ENCODE data around the gene LIX1L. TPM values are rescaled to one million over a fixed set of nuclear protein-coding genes. Genes with fewer than 3 reads are reported as not detected.

Gene LIX1L
- total RNA-seq, 2 experiments from 2014 or later = 21.4 to 21.5 TPM

DNA sequence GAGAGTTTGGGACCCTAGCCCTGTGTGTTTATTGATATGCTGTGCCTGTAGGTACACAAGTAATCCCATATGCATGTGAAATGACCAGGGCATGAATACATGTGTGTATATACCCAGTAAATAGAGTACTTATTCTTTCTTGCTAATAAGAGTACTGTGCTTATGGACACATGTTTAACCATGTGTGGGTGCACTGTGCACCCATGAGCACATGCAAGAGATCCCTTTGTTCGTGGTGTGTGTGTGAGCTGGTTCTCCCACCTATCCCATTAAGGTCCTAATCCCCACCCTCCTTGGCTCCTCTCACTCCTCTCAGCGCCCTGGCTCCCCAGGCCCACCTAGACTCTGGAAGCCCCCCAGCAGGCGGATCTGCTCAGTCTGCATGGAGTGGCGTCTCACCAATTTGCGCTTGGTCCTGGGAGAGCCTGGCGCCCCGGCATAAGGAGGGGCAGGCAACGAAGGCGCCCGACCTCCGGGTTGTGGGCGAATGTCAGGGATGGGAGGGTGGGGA lies 2.2 kb upstream of the LIX1L start:
- intact Hi-C loops (cut with DNase I, micrococcal nuclease) = loop anchor here (2.0 to 5.0 kb wide), 4 partner anchors 37 to 1582 kb away; partner anchors contain the start of genes PEX11B (in 2 of the 2), BCL9 (in 1 of the 2), PIAS3 (in 1 of the 2) and TXNIP (in 1 of the 2)
- peak in 1 of 14 experiments; percentile 20 for DNase-seq

DNA sequence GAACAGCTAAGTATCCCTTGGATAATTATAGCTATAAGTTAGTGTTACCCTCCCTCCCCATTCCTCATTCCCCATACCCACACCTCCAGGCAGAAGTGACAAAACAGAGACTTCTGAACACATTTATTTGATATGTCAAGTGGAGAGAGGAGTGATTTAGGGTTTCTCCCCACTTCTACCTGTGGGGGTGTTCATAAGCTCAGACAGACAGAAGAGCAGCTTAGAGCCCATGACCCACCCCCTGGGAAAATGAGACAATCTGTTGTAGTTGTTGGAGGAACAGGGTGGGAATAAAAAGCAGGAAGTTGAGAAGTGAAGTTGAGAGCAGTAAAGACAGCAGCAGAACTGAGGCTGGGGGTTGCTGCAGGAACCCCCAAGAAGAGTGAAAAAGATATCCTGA lies 1.5 kb upstream of the LIX1L start:
- Histone ChIP-seq H3K9me3 (ENCODE audit: control insufficient read depth in 1 of 2, insufficient read depth in 1 of 2, low read length in 2 of 2) (no peaks in the 10 kb centered on the region), H3K4me1 (ENCODE audit: insufficient read depth, low read length) (peaks cover 74% of the 10 kb centered on the region), H3K27ac (ENCODE audit: low read depth in 1 of 2, low read length in 2 of 2) (peak overlapping the region in 1 of 2 donors; percentile 11), H3K36me3 (ENCODE audit: insufficient read depth, low read length) (no peaks in the 10 kb centered on the region), H3K4me3 (ENCODE audit: low read length) (peak overlapping the region; percentile 6), H3K27me3 (ENCODE audit: control insufficient read depth in 1 of 2, insufficient read depth in 2 of 2, low read length in 2 of 2) (no peaks in the 10 kb centered on the region)
- CTCF ChIA-PET = interaction anchor here (2.1 kb wide), 1 partner anchor 17 kb away, joined by 11 read pairs; no protein-coding TSS in a partner anchor
- intact Hi-C loops (cut with DNase I, micrococcal nuclease) = loop anchor here (2.0 to 5.0 kb wide), 3 partner anchors 42 to 1583 kb away; partner anchors contain the start of genes PEX11B (in 2 of the 2), BCL9 (in 1 of the 2) and PIAS3 (in 1 of the 2)
- TF ChIP-seq, protein P1, sequence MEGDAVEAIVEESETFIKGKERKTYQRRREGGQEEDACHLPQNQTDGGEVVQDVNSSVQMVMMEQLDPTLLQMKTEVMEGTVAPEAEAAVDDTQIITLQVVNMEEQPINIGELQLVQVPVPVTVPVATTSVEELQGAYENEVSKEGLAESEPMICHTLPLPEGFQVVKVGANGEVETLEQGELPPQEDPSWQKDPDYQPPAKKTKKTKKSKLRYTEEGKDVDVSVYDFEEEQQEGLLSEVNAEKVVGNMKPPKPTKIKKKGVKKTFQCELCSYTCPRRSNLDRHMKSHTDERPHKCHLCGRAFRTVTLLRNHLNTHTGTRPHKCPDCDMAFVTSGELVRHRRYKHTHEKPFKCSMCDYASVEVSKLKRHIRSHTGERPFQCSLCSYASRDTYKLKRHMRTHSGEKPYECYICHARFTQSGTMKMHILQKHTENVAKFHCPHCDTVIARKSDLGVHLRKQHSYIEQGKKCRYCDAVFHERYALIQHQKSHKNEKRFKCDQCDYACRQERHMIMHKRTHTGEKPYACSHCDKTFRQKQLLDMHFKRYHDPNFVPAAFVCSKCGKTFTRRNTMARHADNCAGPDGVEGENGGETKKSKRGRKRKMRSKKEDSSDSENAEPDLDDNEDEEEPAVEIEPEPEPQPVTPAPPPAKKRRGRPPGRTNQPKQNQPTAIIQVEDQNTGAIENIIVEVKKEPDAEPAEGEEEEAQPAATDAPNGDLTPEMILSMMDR (IDR thresholded peaks at IDR 0.05) = no peak
- peak overlapping the region; percentile 96 for H3K4me3 Mint-ChIP-seq
- peaks cover 79% of the 10 kb centered on the region for H3K4me1 Mint-ChIP-seq (ENCODE audit: low read depth)
- H3K9me3 Mint-ChIP-seq = no peaks in the 10 kb centered on the region
- ATAC-seq (ENCODE audit: poor library complexity) (no peak), DNase-seq (peak in 1 of 14 experiments; percentile 30)
- H3K27me3 Mint-ChIP-seq = no peaks in the 10 kb centered on the region
- H3K27ac Mint-ChIP-seq = peak overlapping the region; percentile 87
- POLR2A ChIA-PET = interaction anchor here (1.5 to 8.8 kb wide), 10 partner anchors 12 to 114 kb away, joined by 3 to 213 read pairs (median 38); partner anchors contain the start of genes NUDT17, PEX11B, PIAS3 and RBM8A
- peaks cover 17% of the 10 kb centered on the region for H3K36me3 Mint-ChIP-seq (ENCODE audit: low read depth)

More for the DNA sequence above, 2.2 kb upstream of the LIX1L start:
- H3K4me3 Mint-ChIP-seq = peak overlapping the region; percentile 96
- TF ChIP-seq, protein P1 (IDR thresholded peaks at IDR 0.05) = no peak
- Histone ChIP-seq H3K36me3 (ENCODE audit: insufficient read depth, low read length) (no peaks in the 10 kb centered on the region), H3K4me3 (ENCODE audit: low read length) (peak overlapping the region; percentile 72), H3K9me3 (ENCODE audit: control insufficient read depth in 1 of 2, insufficient read depth in 1 of 2, low read length in 2 of 2) (no peaks in the 10 kb centered on the region), H3K4me1 (ENCODE audit: insufficient read depth, low read length) (peaks cover 69% of the 10 kb centered on the region), H3K27ac (ENCODE audit: low read depth in 1 of 2, low read length in 2 of 2) (peak overlapping the region; percentile 36 to 52), H3K27me3 (ENCODE audit: control insufficient read depth in 1 of 2, insufficient read depth in 2 of 2, low read length in 2 of 2) (no peaks in the 10 kb centered on the region)
- H3K27ac Mint-ChIP-seq = peak overlapping the region; percentile 87
- H3K36me3 Mint-ChIP-seq (ENCODE audit: low read depth) = peaks cover 18% of the 10 kb centered on the region
- peaks cover 77% of the 10 kb centered on the region for H3K4me1 Mint-ChIP-seq (ENCODE audit: low read depth)
- ChIA-PET POLR2A (interaction anchor here (0.7 to 8.8 kb wide), 7 partner anchors 19 to 42 kb away, joined by 3 to 213 read pairs (median 57); partner anchors contain the start of genes PEX11B, RBM8A and TXNIP), CTCF (interaction anchor here (1.1 to 2.1 kb wide), 2 partner anchors 16 to 33 kb away, joined by 7 to 11 read pairs; partner anchors contain the start of gene RBM8A)
- no peak for ATAC-seq (ENCODE audit: poor library complexity)
- no peaks in the 10 kb centered on the region for H3K9me3 Mint-ChIP-seq
- H3K27me3 Mint-ChIP-seq = no peaks in the 10 kb centered on the region

DNA sequence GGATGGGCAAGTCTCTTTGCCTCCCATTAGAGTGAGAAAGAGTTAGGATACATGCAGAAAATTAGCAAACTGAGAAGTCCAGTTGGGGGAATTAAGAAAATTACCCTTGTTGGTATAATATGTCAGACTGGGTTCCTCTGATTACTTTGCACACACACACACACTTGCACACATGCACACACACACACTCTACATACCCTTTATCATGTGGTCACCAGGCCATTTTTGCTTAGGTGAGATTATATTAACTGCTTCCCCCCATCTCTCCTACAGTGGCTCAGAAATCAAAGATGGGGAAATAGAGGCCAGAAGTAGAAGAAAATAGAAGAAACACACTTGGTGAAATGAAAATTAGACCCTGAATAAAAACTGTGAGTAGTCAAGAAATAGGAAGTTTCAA lies 917 bp upstream of the LIX1L start:
- intact Hi-C loops (cut with DNase I, micrococcal nuclease) = loop anchor here (1.0 to 5.0 kb wide), 4 partner anchors 31 to 1584 kb away; partner anchors contain the start of genes PEX11B (in 2 of the 2), BCL9 (in 1 of the 2), PIAS3 (in 1 of the 2) and RBM8A (in 1 of the 2)
- no peaks in the 10 kb centered on the region for H3K27me3 Mint-ChIP-seq

More for the DNA sequence above, 917 bp upstream of the LIX1L start:
- no peaks in the 10 kb centered on the region for H3K9me3 ChIP-seq (ENCODE audit: control insufficient read depth in 1 of 2, insufficient read depth in 1 of 2, low read length in 2 of 2)
- TF ChIP-seq, protein P1 (IDR thresholded peaks at IDR 0.05) = no peak
- peaks cover 4% of the 10 kb centered on the region for H3K36me3 ChIP-seq (ENCODE audit: insufficient read depth, low read length)
- peaks cover 79% of the 10 kb centered on the region for H3K4me1 Mint-ChIP-seq (ENCODE audit: low read depth)
- peak overlapping the region; percentile 96 for H3K4me3 Mint-ChIP-seq
- CTCF ChIA-PET = interaction anchor here (1.4 to 3.8 kb wide), 3 partner anchors 18 to 67 kb away, joined by 5 to 19 read pairs (median 11); partner anchors contain the start of gene RBM8A
- H3K4me3 ChIP-seq (ENCODE audit: low read length) = no peak overlapping the region
- peaks cover 74% of the 10 kb centered on the region for H3K4me1 ChIP-seq (ENCODE audit: insufficient read depth, low read length)
- peak overlapping the region in 1 of 2 donors; percentile 11 for H3K27ac ChIP-seq (ENCODE audit: low read depth in 1 of 2, low read length in 2 of 2)
- DNase-seq = no peak
- H3K9me3 Mint-ChIP-seq = no peaks in the 10 kb centered on the region
- H3K36me3 Mint-ChIP-seq (ENCODE audit: low read depth) = peaks cover 21% of the 10 kb centered on the region
- no peak for ATAC-seq (ENCODE audit: poor library complexity)
- no peaks in the 10 kb centered on the region for H3K27me3 ChIP-seq (ENCODE audit: control insufficient read depth in 1 of 2, insufficient read depth in 2 of 2, low read length in 2 of 2)
- H3K27ac Mint-ChIP-seq = peak overlapping the region; percentile 87
- POLR2A ChIA-PET = interaction anchor here (1.1 to 8.8 kb wide), 21 partner anchors 7 to 134 kb away, joined by 3 to 213 read pairs (median 7); partner anchors contain the start of genes ANKRD34A, ANKRD35, NUDT17 and PEX11B
